Lower leg skin (tissue), 4 donors: ENCODE measurements around the gene GRK1. TPM values are rescaled to one million over a fixed set of nuclear protein-coding genes. Genes with fewer than 3 reads are reported as not detected.
A peak's percentile ranks its signal among the peaks of the same experiment; 100 is the strongest.

Experiments used
- DNase-seq, 2 donors: peaks; one replicate each; pipeline ENCODE4 v3.0.0-alpha.2; 2019; ENCODE audit warnings: low spot score in 2 of 2
- H3K4me3 ChIP-seq: fragments of 200-600 bp; sonication (generic); 2 replicates; pipeline ENCODE4 v1.5.1; 2017; ENCODE audit warnings: mild to moderate bottlenecking, low read depth; ENCODE audit not compliant: poor library complexity, severe bottlenecking
- POLR2A ChIP-seq, 2 donors: fragments of 450-650 bp; IDR thresholded peaks; one replicate each; pipeline ENCODE4 v1.6.1; 2016 to 2017; ENCODE audit warnings: antibody characterized with exemption in 2 of 2, mild to moderate bottlenecking in 1 of 2, moderate library complexity in 1 of 2
- WGBS, 2 donors: methylation state at CpG; one replicate each; pipeline ENCODE4 v1.1.5; 2018; 5-methylcytosine and 5-hydroxymethylcytosine counted together
- intact Hi-C: fragments of 100-400 bp; cut with DNase I; formaldehyde crosslinking; loops from one replicate; pipeline ENCODE4 v1.15.0; 2023; ENCODE audit warnings: low total_unique reads
- total RNA-seq, 4 donors: library from RNA; depleted of rRNA; stranded (reverse); fragments of >200 nt; gene quantifications; one replicate each; pipeline ENCODE4 v1.1.0, GENCODE V29; 2016
- TF ChIP-seq, protein P1 (sequence below), 3 donors: fragments of 450-650 bp; IDR thresholded peaks; one replicate each; pipeline ENCODE4 v1.5.1; 2016; ENCODE audit warnings: antibody characterized with exemption in 3 of 3, mild to moderate bottlenecking in 3 of 3, moderate library complexity in 2 of 3

GRK1 gene
- total RNA-seq, 4 donors from 2014 or later = not detected

DNA sequence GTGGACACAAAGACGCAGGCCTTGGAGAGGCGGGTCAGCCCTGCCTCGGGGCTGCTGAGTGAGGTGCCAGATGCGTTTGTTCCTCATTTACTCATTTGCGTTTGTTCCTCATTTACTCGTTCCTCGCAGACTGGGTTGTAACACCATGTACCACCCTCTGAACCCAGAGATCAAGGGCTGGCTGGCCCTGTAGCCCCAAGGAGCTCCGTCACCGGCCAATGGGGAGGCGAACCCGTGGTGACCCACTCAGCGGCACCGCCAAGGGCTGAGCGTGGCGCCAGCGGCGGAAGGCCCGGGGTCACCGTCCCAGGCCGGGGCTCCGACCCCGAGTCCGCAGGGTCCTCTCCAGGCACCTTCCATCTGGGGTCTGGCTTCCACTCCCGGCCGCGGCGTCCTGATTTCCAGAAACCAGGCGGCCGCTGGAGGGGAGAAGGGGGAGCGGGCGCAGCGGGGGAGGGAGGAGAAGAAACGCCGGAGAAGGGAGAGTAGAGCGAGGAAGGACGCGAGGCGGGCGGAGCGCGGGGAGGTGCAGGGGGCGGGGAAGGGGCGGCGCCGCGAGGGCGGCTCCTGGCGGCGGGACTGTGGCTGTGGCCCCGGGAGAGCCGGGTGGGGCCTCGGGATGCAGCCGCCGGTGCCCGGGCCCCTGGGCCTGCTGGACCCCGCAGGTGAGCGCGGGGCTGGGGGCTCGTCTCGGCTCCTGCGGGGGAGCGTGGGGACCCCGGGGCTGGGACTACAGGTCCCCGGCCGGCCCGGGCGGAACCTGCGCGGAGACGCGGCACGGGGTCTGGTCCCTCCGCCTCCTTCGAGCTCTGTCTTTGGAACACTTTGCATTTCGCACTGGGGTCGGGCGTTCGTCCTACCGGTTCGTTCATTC lies 91.9 kb downstream of the GRK1 start, which contains the start of gene TMEM255B:
TSS of gene TMEM255B (plus strand) at position 576 of the 874 bp plus-strand sequence. CDS start at position 620, 44 bp downstream.
- TF ChIP-seq POLR2A (IDR thresholded peaks at IDR 0.05) = no peak
- TF ChIP-seq, protein P1, sequence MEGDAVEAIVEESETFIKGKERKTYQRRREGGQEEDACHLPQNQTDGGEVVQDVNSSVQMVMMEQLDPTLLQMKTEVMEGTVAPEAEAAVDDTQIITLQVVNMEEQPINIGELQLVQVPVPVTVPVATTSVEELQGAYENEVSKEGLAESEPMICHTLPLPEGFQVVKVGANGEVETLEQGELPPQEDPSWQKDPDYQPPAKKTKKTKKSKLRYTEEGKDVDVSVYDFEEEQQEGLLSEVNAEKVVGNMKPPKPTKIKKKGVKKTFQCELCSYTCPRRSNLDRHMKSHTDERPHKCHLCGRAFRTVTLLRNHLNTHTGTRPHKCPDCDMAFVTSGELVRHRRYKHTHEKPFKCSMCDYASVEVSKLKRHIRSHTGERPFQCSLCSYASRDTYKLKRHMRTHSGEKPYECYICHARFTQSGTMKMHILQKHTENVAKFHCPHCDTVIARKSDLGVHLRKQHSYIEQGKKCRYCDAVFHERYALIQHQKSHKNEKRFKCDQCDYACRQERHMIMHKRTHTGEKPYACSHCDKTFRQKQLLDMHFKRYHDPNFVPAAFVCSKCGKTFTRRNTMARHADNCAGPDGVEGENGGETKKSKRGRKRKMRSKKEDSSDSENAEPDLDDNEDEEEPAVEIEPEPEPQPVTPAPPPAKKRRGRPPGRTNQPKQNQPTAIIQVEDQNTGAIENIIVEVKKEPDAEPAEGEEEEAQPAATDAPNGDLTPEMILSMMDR (IDR thresholded peaks at IDR 0.05) = no peak
- 1% methylated on average over 67 to 80 of the region's 80 CpGs for WGBS, 2 donors
- intact Hi-C loops = no loop called here
- peak within 1 kb of the TSS; percentile 45 for H3K4me3 ChIP-seq
- DNase-seq = peak; percentile 82 to 97

DNA sequence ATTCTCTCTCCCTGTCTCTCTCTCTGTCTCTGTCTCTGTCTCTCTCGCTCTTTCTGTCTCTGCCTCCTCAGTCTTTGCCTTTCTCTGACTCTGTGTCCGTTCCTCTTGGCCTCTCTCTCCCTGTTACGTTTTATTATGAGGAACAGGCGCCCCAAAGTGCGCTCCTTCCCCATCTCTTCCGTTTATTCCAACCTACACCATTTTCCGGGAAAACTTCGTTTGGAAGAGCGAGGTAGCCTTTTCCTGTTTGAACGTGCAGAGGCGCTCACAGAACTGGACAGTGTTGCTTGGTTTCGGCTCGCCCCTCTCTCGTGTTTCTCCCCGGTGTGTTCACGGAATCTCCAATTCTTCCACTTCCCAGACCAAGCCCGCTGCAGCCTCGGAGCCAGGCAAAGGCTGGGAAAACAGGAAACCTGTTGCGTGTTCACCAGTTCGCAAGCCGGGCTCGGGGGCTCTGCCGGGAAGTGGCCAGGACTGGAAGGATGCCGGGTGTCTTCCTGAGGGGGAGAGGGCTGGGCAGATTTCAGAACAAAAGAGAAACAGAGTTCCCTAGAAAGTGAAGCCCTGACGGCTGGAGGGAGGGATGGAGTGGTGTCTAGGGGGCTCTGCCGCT lies 92.6 kb downstream of the GRK1 start:
- DNase-seq = peak in 1 of 2 donors; percentile 89
- intact Hi-C loops = no loop called here
- H3K4me3 ChIP-seq = peak overlapping the region; percentile 45
- no peak for TF ChIP-seq POLR2A (IDR thresholded peaks at IDR 0.05)
- TF ChIP-seq, protein P1 (IDR thresholded peaks at IDR 0.05) = no peak
- WGBS, 2 donors = 2 to 3% methylated on average over 26 of the region's 26 CpGs

DNA sequence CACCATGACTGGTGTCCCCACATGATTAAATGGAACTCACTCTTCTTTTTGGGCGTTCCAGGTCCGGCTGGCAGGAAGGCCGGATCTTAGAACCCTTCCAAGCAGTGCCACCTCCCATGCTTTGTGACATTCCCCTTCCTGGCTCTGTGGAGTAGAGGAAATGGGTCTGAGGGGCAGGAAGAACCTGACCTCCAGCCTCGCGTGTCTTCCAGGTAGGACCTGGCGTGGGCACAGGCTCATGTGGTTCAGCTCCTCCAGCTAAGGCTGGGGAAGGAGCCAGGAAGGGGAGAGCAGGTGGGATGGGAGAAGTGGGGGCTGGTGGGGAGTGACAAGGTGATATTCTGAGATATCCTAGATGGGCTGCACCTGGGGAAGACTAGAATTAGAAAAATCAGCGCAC lies 94.1 kb downstream of the GRK1 start:
- TF ChIP-seq, protein P1 (IDR thresholded peaks at IDR 0.05) = no peak
- TF ChIP-seq POLR2A (IDR thresholded peaks at IDR 0.05) = no peak
- intact Hi-C loops = no loop called here
- peak in 1 of 2 donors; percentile 54 for DNase-seq
- no peak overlapping the region for H3K4me3 ChIP-seq
- 82 to 89% methylated on average over 7 of the region's 7 CpGs for WGBS, 2 donors

DNA sequence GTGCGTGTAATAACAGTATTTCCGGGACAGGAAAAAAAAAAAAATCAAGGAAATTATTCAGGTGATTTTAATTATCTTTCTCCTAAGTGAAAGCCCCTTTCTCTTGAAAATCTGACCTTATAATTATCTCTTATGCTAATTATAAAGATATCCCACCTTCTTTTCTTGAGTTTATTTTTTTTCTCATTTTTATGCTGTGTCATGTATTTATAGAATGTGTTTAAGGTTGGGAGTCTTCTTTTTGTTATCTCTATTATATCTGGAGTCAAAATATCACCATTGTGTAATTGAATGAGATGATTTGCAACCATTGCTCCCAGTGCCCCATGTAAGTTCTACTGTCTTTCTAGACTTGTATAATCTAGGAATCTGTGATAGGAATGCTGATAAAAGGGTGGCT lies 95.1 kb downstream of the GRK1 start:
- 82 to 83% methylated on average over 2 of the region's 2 CpGs for WGBS, 2 donors
- H3K4me3 ChIP-seq = no peak overlapping the region
- intact Hi-C loops = no loop called here
- TF ChIP-seq, protein P1 (IDR thresholded peaks at IDR 0.05) = no peak
- TF ChIP-seq POLR2A (IDR thresholded peaks at IDR 0.05) = no peak
- DNase-seq = no peak

DNA sequence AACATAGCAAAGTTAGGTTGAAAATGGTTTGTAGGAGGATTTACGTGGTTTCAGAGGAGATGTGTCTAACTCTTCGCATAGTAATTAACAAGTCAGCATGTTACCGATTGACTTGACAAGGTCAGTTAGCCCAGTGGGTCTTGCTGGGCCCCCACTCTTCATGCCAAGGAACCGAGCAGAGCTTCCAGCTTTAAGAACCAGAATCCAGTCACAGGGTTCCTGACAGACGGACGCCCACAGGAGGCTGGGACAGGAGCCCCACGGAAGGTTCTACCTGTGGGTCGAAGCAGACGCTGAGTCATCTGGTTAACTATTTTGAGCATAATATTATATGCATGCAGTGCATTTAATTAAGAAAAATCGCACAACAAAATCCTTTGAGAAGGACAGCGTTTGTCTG lies 95.5 kb downstream of the GRK1 start:
- intact Hi-C loops = no loop called here
- peak in 1 of 2 donors; percentile 28 for DNase-seq
- 75 to 80% methylated on average over 11 of the region's 11 CpGs for WGBS, 2 donors
- TF ChIP-seq, protein P1 (IDR thresholded peaks at IDR 0.05) = no peak
- no peak for TF ChIP-seq POLR2A (IDR thresholded peaks at IDR 0.05)
- H3K4me3 ChIP-seq = no peak overlapping the region
